K562 (cell line): ENCODE data around the gene CCNO. TPM values are rescaled to one million over a fixed set of nuclear protein-coding genes. Genes with fewer than 3 reads are reported as not detected.

Source experiments
- ATF1 ChIP-seq, 2 experiments: fragments of 450-650 bp in 1 of 2; IDR thresholded peaks; 2 replicates each; pipeline ENCODE4 v1.6.1; 2016; ENCODE audit warnings: missing compliant biosample characterization in 1 of 2, missing genetic modification characterization in 1 of 2
- MEF2A ChIP-seq: IDR thresholded peaks from 2 replicates; pipeline ENCODE4 v1.6.1; 2011; ENCODE audit warnings: low read depth, mild to moderate bottlenecking, low read length, moderate library complexity; ENCODE audit not compliant: control insufficient read depth
- NCOA6 ChIP-seq: fragments of 450-650 bp; IDR thresholded peaks from 2 replicates; pipeline ENCODE4 v1.6.1; 2017; ENCODE audit warnings: mild to moderate bottlenecking
- PURB ChIP-seq: sonication (generic); formaldehyde crosslinking; IDR thresholded peaks from 2 replicates; pipeline ENCODE4 v1.9.0; 2021; ENCODE audit warnings: low read depth, mild to moderate bottlenecking, missing genetic modification reagents
- SIX5 ChIP-seq, 2 experiments: IDR thresholded peaks; 2 replicates each; pipeline ENCODE4 v1.6.1; 2011; ENCODE audit warnings: low read length in 2 of 2, borderline replicate concordance in 1 of 2, low read depth in 1 of 2, mild to moderate bottlenecking in 1 of 2, moderate library complexity in 1 of 2; ENCODE audit not compliant: insufficient read depth in 1 of 2
- TFAM ChIP-seq: fragments of 250-450 bp; sonication (Bioruptor Pico); conservative IDR thresholded peaks from 2 replicates; pipeline ENCODE4 v1.5.0; 2021; ENCODE audit warnings: mild to moderate bottlenecking, moderate library complexity
- ZBTB17 ChIP-seq: fragments of 450-650 bp; formaldehyde crosslinking; IDR thresholded peaks from 2 replicates; pipeline ENCODE4 v1.4.0; 2020; ENCODE audit warnings: mild to moderate bottlenecking
- ZFX ChIP-seq: sonication (generic); formaldehyde crosslinking; IDR thresholded peaks from 2 replicates; pipeline ENCODE4 v1.8.0; 2022; ENCODE audit warnings: mild to moderate bottlenecking, missing genetic modification reagents, moderate library complexity
- polyA plus RNA-seq, 8 experiments: library from polyadenylated mRNA; depleted of rRNA in 4 of 8; stranded (reverse) in 5 of 8; unstranded in 3 of 8; fragments of >200 nt; fragmentation: Nextera tagmentation in 2 of 8; fragmentation: Illumina TruSeq in 1 of 8; extraction: Ambion mirVana in 2 of 8; extraction: Trizol in 1 of 8; gene quantifications; 2 replicates each; pipeline versions ENCODE4 v1.2.1 to v1.2.3, GENCODE V29; 2011 to 2014; ENCODE audit warnings: inconsistent platforms in 1 of 8, missing spikeins in 1 of 8
- total RNA-seq, 7 experiments: library from RNA; depleted of rRNA in 6 of 7; stranded (reverse); fragments of >200 nt in 6 of 7; fragmentation: Illumina TruSeq in 2 of 7; extraction: Trizol in 2 of 7; gene quantifications; 2 replicates each; pipeline versions ENCODE4 v1.2.1 to v1.2.3, GENCODE V29; 2011 to 2021; ENCODE audit warnings: low replicate concordance in 1 of 7
- TF ChIP-seq, protein P1 (sequence below): fragments of 250-450 bp; sonication (Bioruptor Pico); IDR thresholded peaks from 2 replicates; pipeline ENCODE4 v1.5.0; 2021; ENCODE audit warnings: mild to moderate bottlenecking, moderate library complexity
- TF ChIP-seq, protein P2 (sequence below): fragments of 450-650 bp; IDR thresholded peaks from 2 replicates; pipeline ENCODE4 v1.6.1; 2017; ENCODE audit warnings: antibody characterized with exemption, mild to moderate bottlenecking
- TF ChIP-seq, protein P3 (sequence below): fragments of 450-650 bp; IDR thresholded peaks from 2 replicates; pipeline ENCODE4 v1.6.1; 2018; ENCODE audit warnings: mild to moderate bottlenecking, low read depth; ENCODE audit not compliant: partially characterized antibody
- TF ChIP-seq, protein P4 (sequence below): fragments of 250-450 bp; sonication (Bioruptor Pico); IDR thresholded peaks from 2 replicates; pipeline ENCODE4 v1.8.0; 2021; ENCODE audit warnings: mild to moderate bottlenecking, moderate library complexity

Gene CCNO
- total and polyA plus RNA-seq, 9 of the 15 experiments (the other 6 are each of a cell fraction or from before 2014, with no cell fraction given) = 0.08 to 3.1 (median 0.29) TPM

DNA sequence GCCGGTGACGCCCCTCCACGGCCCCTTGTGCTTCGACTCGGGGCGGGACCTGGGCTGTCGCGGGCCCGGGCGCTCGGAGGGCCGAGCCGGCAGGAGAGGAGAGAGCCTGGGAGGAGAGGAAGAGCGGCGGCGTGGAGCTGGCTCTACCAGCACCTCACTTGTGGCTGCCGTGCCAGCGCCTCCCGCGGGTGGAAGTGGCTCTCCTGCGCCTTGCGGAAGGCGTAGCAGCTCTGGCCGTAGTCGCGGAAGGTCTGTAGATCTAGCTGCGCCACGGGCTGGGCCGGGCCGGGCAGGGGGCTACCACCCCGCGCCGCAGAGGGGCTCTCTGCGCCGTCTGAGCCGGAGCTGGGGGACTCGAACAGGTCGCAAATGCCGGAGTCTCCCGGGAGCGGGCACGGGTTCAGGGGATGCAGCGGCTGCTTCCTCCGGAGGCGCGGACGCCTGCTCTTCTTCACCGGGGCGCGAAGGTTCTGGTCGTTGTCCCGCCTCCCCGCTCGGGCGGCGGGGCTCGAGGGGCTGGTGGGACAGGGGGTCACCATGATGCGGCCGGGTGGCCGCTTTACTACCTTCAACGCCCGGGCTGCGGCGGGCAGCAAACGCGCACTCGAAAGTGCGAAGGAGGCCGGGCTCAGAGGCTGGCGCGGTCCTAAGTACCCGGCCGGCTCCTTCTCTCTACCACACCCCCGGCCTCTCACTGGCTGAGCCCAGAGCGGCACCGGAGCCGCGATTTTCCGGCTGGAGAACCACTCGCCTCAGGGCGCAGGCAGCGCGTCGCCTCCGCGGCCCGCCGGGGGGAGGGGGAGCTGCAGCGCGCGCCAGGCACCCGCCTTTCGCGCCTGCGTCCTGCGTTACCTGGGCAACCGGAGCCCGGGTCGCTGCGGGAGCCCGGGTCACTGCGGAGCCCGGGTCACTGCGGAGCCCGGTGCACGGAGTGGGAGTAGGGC, at the start of gene CCNO (continued):
- TF ChIP-seq, protein P1, sequence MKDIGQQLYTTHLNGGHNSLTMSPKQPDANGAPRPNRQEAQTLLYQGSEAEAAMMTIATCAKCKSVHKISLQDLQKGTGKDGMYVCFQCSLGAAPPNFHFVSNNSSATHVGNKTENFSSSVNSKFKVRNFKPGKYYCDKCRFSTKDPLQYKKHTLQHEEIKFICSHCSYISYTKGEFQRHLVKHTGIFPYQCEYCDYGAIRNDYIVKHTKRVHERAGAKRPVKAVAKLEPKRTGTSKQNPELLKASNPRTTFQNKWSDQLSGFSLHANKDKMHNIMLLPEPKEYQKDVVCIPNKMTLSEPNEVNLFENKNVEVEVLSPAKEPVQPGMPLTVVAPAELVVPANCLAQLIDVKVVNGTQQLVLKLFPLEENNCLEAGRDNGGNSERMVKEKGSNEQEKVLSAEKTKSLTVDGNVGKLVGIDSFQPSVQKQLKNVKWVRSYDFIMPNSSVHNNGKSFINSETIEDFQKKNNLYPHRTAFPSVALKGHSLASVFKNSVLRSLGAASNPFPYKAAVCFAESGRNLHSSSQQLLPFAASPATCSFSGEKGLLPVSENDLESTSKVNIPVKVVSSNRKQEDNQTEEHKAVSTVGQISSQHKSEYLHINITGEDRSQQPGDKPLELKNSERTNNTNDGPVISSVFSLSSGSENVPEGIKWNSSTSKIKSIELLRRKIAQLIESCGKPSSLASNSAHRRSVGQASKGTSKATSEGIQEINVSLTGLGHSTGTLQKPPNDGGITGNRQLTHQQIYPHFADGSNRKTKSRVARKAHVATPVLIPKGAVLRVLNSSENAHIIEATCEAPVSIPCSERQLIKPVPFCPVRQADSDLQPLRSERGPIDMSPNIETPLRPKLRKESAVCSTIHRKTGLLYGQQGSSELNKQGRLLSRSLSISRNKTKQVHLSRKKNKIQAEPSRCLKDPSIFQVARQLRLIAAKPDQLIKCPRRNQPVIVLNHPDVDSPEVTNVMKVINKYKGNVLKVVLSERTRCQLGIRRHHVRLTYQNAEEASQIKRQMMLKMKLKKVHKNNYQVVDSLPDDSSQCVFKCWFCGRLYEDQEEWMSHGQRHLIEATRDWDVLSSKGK (CRISPR knock-in tag) = no peak
- no peak for TF ChIP-seq PURB
- TF ChIP-seq, protein P2, sequence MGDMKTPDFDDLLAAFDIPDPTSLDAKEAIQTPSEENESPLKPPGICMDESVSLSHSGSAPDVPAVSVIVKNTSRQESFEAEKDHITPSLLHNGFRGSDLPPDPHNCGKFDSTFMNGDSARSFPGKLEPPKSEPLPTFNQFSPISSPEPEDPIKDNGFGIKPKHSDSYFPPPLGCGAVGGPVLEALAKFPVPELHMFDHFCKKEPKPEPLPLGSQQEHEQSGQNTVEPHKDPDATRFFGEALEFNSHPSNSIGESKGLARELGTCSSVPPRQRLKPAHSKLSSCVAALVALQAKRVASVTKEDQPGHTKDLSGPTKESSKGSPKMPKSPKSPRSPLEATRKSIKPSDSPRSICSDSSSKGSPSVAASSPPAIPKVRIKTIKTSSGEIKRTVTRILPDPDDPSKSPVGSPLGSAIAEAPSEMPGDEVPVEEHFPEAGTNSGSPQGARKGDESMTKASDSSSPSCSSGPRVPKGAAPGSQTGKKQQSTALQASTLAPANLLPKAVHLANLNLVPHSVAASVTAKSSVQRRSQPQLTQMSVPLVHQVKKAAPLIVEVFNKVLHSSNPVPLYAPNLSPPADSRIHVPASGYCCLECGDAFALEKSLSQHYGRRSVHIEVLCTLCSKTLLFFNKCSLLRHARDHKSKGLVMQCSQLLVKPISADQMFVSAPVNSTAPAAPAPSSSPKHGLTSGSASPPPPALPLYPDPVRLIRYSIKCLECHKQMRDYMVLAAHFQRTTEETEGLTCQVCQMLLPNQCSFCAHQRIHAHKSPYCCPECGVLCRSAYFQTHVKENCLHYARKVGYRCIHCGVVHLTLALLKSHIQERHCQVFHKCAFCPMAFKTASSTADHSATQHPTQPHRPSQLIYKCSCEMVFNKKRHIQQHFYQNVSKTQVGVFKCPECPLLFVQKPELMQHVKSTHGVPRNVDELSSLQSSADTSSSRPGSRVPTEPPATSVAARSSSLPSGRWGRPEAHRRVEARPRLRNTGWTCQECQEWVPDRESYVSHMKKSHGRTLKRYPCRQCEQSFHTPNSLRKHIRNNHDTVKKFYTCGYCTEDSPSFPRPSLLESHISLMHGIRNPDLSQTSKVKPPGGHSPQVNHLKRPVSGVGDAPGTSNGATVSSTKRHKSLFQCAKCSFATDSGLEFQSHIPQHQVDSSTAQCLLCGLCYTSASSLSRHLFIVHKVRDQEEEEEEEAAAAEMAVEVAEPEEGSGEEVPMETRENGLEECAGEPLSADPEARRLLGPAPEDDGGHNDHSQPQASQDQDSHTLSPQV = no peak
- no peak for TF ChIP-seq NCOA6
- no peak for TF ChIP-seq SIX5 (IDR thresholded peaks at IDR 0.05; ENCODE audit: borderline replicate concordance in 1 of 2, insufficient read depth in 1 of 2, low read depth in 1 of 2, low read length in 2 of 2)
- TF ChIP-seq MEF2A = no peak
- no peak for TF ChIP-seq ATF1 (CRISPR knock-in tag; IDR thresholded peaks at IDR 0.05)
- peak; percentile 50 for TF ChIP-seq ATF1 (tag; IDR thresholded peaks at IDR 0.05)
- TF ChIP-seq, protein P3, sequence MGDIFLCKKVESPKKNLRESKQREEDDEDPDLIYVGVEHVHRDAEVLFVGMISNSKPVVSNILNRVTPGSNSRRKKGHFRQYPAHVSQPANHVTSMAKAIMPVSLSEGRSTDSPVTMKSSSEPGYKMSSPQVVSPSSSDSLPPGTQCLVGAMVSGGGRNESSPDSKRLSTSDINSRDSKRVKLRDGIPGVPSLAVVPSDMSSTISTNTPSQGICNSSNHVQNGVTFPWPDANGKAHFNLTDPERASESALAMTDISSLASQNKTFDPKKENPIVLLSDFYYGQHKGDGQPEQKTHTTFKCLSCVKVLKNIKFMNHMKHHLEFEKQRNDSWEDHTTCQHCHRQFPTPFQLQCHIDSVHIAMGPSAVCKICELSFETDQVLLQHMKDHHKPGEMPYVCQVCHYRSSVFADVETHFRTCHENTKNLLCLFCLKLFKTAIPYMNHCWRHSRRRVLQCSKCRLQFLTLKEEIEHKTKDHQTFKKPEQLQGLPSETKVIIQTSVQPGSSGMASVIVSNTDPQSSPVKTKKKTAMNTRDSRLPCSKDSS = no peak
- peak; percentile 61 for TF ChIP-seq ZFX (CRISPR knock-in tag)
- TF ChIP-seq, protein P4, sequence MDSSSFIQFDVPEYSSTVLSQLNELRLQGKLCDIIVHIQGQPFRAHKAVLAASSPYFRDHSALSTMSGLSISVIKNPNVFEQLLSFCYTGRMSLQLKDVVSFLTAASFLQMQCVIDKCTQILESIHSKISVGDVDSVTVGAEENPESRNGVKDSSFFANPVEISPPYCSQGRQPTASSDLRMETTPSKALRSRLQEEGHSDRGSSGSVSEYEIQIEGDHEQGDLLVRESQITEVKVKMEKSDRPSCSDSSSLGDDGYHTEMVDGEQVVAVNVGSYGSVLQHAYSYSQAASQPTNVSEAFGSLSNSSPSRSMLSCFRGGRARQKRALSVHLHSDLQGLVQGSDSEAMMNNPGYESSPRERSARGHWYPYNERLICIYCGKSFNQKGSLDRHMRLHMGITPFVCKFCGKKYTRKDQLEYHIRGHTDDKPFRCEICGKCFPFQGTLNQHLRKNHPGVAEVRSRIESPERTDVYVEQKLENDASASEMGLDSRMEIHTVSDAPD (CRISPR knock-in tag) = no peak
- no peak for TF ChIP-seq ZBTB17
- TF ChIP-seq TFAM (CRISPR knock-in tag) = no peak
